BJ (cell line): ENCODE data around the gene TOM1. TPM values are rescaled to one million over a fixed set of nuclear protein-coding genes. Genes with fewer than 3 reads are reported as not detected.

Source experiments
- CTCF ChIA-PET: fragments of 350-600 bp; formaldehyde crosslinking; extraction: SDS; loops from one replicate; lab custom pipeline; 2021; ENCODE audit warnings: antibody characterized with exemption, inconsistent platforms; lab: Yijun Ruan, JAX
- POLR2A ChIA-PET: fragments of 300-600 bp; sonication (Branson Sonifier 250); formaldehyde crosslinking; extraction: SDS; loops from one replicate; lab custom pipeline; 2021; ENCODE audit warnings: antibody characterized with exemption; lab: Charles Lee
- DNase-seq: peaks from one replicate; pipeline ENCODE4 v3.0.0-alpha.2; 2011; ENCODE audit warnings: low read depth
- H3K27me3 ChIP-seq: 2 replicates; pipeline ENCODE4 v1.6.0; 2011; ENCODE audit warnings: low read length; ENCODE audit not compliant: control insufficient read depth, insufficient read depth
- H3K36me3 ChIP-seq: 2 replicates; pipeline ENCODE4 v1.5.1; 2011; ENCODE audit warnings: low read length; ENCODE audit not compliant: control insufficient read depth, insufficient read depth
- H3K4me3 ChIP-seq: 2 replicates; pipeline ENCODE4 v1.5.1; 2011; ENCODE audit warnings: low read depth, mild to moderate bottlenecking, control low read depth, low read length
- CTCF ChIP-seq: IDR thresholded peaks from 2 replicates; pipeline ENCODE4 v1.5.1; 2011; ENCODE audit warnings: low read depth, mild to moderate bottlenecking, control low read depth, inconsistent platforms, low read length, moderate library complexity; ENCODE audit not compliant: insufficient read depth
- polyA plus RNA-seq: library from polyadenylated mRNA; depleted of rRNA; stranded (reverse); fragments of >200 nt; gene quantifications from 2 replicates; pipeline ENCODE4 v1.2.3, GENCODE V29; 2011

TOM1 gene
- polyA plus RNA-seq, 1 experiment, result 124 TPM

GRCh38 chr22:35327690-35328471, 28.2 kb downstream of the TOM1 start:
- H3K27me3 ChIP-seq, result no peaks in the 10 kb centered on the region
- peaks cover 32% of the 10 kb centered on the region for H3K36me3 ChIP-seq
- CTCF ChIA-PET, result interaction anchor here (0.6 to 1.0 kb wide), 4 partner anchors 8 to 23 kb away, joined by 3 to 4 read pairs (median 3); no protein-coding TSS in a partner anchor
- no peak for TF ChIP-seq CTCF
- H3K4me3 ChIP-seq, result no peak overlapping the region
- POLR2A ChIA-PET, result no interaction called here
- no peak for DNase-seq

- POLR2A ChIA-PET, result no interaction called here
- Histone ChIP-seq H3K27me3 (no peaks in the 10 kb centered on the region), H3K36me3 (peaks cover 33% of the 10 kb centered on the region), H3K4me3 (no peak overlapping the region)
- TF ChIP-seq CTCF, result no peak
- no peak for DNase-seq
- CTCF ChIA-PET, result interaction anchor here (1.0 kb wide), 1 partner anchor 23 kb away, joined by 3 read pairs; no protein-coding TSS in a partner anchor
Observed at GRCh38 chr22:35328472-35328885, 28.8 kb downstream of the TOM1 start.

DNA sequence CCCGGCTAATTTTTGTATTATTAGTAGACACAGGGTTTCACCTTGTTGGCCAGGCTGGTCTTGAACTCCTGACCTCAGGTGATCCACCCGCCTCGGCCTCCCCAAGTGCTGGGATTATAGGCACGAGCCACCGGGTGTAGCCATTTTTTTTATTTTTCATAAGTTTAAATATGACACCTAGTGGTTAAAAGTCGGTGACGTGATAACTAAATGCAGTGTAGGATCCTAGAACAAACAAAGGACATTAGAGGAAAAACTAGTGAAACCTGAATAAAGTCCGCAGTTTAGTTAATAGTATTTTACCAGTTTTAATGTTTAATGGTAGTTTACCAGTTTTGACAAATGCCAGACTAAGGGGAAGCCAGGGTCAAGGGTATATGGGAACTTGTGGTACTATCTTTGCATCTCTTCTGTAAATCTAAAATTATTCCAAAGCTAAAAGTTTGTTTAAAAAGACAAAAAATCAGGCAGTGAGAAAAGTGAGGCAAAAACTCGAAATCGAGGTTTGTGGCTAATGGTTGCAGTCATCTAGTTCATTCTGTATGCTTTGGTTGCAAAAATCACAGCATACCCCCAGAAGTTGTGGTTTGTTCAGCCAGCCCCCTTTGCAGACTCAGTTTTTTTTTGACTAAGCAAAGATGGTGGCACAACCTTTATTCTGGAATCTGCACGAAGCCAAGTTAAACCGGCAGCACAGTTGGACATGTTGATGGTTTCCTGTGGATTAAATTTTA, 29.6 kb downstream of the TOM1 start:
- Histone ChIP-seq H3K4me3 (no peak overlapping the region), H3K36me3 (peaks cover 31% of the 10 kb centered on the region), H3K27me3 (no peaks in the 10 kb centered on the region)
- no peak for DNase-seq
- TF ChIP-seq CTCF, result no peak
- ChIA-PET POLR2A (no interaction called here), CTCF (interaction anchor here (0.7 to 1.0 kb wide), 2 partner anchors 24 to 639 kb away, joined by 3 read pairs; no protein-coding TSS in a partner anchor)

- ChIA-PET CTCF (interaction anchor here (0.6 kb wide), 2 partner anchors 72 to 302 kb away, joined by 3 to 4 read pairs; no protein-coding TSS in a partner anchor), POLR2A (interaction anchor here (1.1 kb wide), 1 partner anchor 24 kb away, joined by 3 read pairs; no protein-coding TSS in a partner anchor)
- Histone ChIP-seq H3K4me3 (no peak overlapping the region), H3K27me3 (no peaks in the 10 kb centered on the region), H3K36me3 (peaks cover 35% of the 10 kb centered on the region)
- no peak for DNase-seq
- no peak for TF ChIP-seq CTCF
Observed at GRCh38 chr22:35330258-35330861, 30.7 kb downstream of the TOM1 start.

GRCh38 chr22:35332278-35332677, 32.6 kb downstream of the TOM1 start:
- Histone ChIP-seq H3K27me3 (no peaks in the 10 kb centered on the region), H3K36me3 (peaks cover 34% of the 10 kb centered on the region), H3K4me3 (no peak overlapping the region)
- POLR2A ChIA-PET, result no interaction called here
- DNase-seq, result no peak
- CTCF ChIA-PET, result interaction anchor here (0.9 kb wide), 1 partner anchor 19 kb away, joined by 4 read pairs; no protein-coding TSS in a partner anchor
- TF ChIP-seq CTCF, result no peak
